ENCODE data around the gene ARSA. TPM values are rescaled to one million over a fixed set of nuclear protein-coding genes. Genes with fewer than 3 reads are reported as not detected.

ARSA gene
- total RNA-seq, 1 experiment from 2014 or later = 16.4 TPM

- no peak within 1 kb of the TSS for H2AFZ ChIP-seq (ENCODE audit: low read depth, low read length, poor library complexity, severe bottlenecking)
Measured at GRCh38 chr22:50672471-50673230, 44.7 kb upstream of the ARSA start, which contains the start of gene SHANK3. SHANK3 (plus strand) TSS chr22:50672823.

More at GRCh38 chr22:50672471-50673230, 44.7 kb upstream of the ARSA start, which contains the start of gene SHANK3:
- H3K36me3 ChIP-seq (ENCODE audit: control insufficient read depth in 1 of 2, insufficient read depth in 2 of 2, low read length in 2 of 2) = no peaks in the 10 kb centered on the region
- no peak within 1 kb of the TSS for H3K27ac ChIP-seq (ENCODE audit: low read depth, low read length)
- H3K9me2 ChIP-seq (ENCODE audit: insufficient read depth) = no peaks in the 10 kb centered on the region
- peaks cover 0 to 25% of the 10 kb centered on the region in 2 experiments; a peak in 3 of 4 replicates for H3K4me1 ChIP-seq (ENCODE audit: control insufficient read depth in 1 of 2, insufficient read depth in 2 of 2, low read length in 2 of 2)
- H3K9me3 ChIP-seq (ENCODE audit: control insufficient read depth in 1 of 2, insufficient read depth in 1 of 2, low read depth in 1 of 2, low read length in 2 of 2) = no peaks in the 10 kb centered on the region
- H3K9ac ChIP-seq (ENCODE audit: low read length) = no peak within 1 kb of the TSS
- H3K79me2 ChIP-seq (ENCODE audit: insufficient read depth, low read length) = peaks cover 5% of the 10 kb centered on the region; the same call in 1 of the 2 replicates
- no peak within 1 kb of the TSS; a peak in 1 of 4 replicates for H3K4me3 ChIP-seq (replicated peaks in 1 of 2; ENCODE audit: low read depth in 1 of 2, low read length in 2 of 2)
- CTCF ChIA-PET = no interaction called here
- POLR2A ChIA-PET = no interaction called here
- intact Hi-C loops (cut with micrococcal nuclease) = no loop called here
- no peaks in the 10 kb centered on the region for H3K27me3 ChIP-seq (ENCODE audit: insufficient read depth, low read length)
- no TSS peak for BruUV-seq (replicated peaks)
- DNase-seq (ENCODE audit: low read depth, low spot score) = no peak
- H4K20me1 ChIP-seq (ENCODE audit: insufficient read depth) = no peaks in the 10 kb centered on the region
- peak within 1 kb of the TSS; percentile 35; the same call in 1 of the 2 replicates for H3K4me2 ChIP-seq (ENCODE audit: low read length)
- RAD21 ChIA-PET (ENCODE audit: low non-redundant PET in 1 of 2, low total read pairs in 2 of 2, uncharacterized antibody in 2 of 2, unreplicated experiment in 2 of 2) = no interaction called here
- ATAC-seq = no peak
- TF ChIP-seq EZH2 (IDR thresholded peaks at IDR 0.05) (no peak), YY1 (IDR thresholded peaks at IDR 0.05; ENCODE audit: extremely low read depth, insufficient replicate concordance, low read depth, low read length) (no peak), RAD21 (IDR thresholded peaks at IDR 0.05; ENCODE audit: low read depth) (no peak), CEBPB (IDR thresholded peaks at IDR 0.05; ENCODE audit: low read depth) (no peak), CBX3 (IDR thresholded peaks at IDR 0.05; ENCODE audit: low read depth) (no peak), EGR1 (IDR thresholded peaks at IDR 0.05; ENCODE audit: low read depth) (no peak), JUND (IDR thresholded peaks at IDR 0.05) (no peak), POLR2AphosphoS5 (IDR thresholded peaks at IDR 0.05; ENCODE audit: low read depth, low read length) (no peak), ZFX (IDR thresholded peaks at IDR 0.05) (no peak), SIN3A (IDR thresholded peaks at IDR 0.05; ENCODE audit: low read depth) (no peak), ZBTB33 (IDR thresholded peaks at IDR 0.05; ENCODE audit: extremely low read depth, insufficient replicate concordance, low read length) (no peak), EZH2phosphoT487 (IDR thresholded peaks at IDR 0.05; ENCODE audit: borderline replicate concordance) (no peak), ELF1 (IDR thresholded peaks at IDR 0.05; ENCODE audit: borderline replicate concordance, low read depth) (no peak), REST (IDR thresholded peaks at IDR 0.05; ENCODE audit: low read depth) (no peak), POLR2A (IDR thresholded peaks at IDR 0.05; ENCODE audit: borderline replicate concordance, extremely low read depth, insufficient read depth, insufficient read length) (no peak)
